NCI-H510A treated with DMSO at 0.1 percent for 48 hours (cell line): ENCODE measurements around the gene PSG2.
"Not testable (repeated sequence)": the region's sequence is repeated elsewhere in the genome, so short reads cannot be mapped to it uniquely, and the experiment has no call there.

Experiments used
- DNase-seq: peaks from one replicate; lab custom pipeline; 2025; lab: John Stamatoyannopoulos, UW

PSG2 gene

DNA sequence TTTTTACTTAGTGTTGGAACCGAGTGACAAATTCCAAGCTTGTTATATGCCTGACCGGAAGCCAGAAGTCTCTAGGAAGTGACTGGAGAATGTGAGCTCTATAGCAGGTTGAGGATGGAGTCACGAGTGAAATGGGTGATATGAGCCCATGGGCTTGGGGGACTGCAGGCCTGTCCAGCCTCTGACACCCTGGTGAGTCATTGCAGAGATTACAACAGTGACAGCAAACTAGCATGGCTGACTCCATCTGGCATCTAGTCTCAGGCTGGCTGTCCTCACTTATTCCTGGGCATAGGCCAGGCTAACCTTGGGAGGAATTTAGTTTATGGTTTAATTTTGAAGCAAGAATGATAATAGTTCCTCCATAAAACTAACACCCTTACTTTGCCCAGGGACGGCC is 4.6 kb downstream of the PSG2 start:
- not testable (repeated sequence) for DNase-seq

- DNase-seq, result not testable (repeated sequence)
These were observed 20.1 kb downstream of the PSG2 start for GRCh38 chr19:43062418-43062817.

DNA sequence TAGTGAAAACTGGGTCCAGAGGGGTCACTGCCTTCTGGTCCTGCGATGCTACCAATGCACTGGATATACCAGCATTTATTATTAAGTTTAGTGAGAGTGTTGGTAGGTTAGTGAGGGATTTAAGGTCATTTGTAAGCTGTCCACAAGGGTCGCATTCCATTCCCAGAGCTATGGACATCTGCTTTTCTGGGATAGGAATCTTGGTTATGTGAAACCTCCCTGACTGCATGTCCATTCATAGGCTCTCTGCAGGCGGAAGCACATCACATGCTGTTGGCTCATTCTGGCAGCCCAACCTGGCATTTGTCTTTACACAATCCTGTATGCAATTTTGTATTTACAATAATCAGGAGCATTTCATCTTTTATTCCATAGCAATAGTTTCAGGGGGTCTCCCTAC is 21.2 kb downstream of the PSG2 start:
- not testable (repeated sequence) for DNase-seq

DNA sequence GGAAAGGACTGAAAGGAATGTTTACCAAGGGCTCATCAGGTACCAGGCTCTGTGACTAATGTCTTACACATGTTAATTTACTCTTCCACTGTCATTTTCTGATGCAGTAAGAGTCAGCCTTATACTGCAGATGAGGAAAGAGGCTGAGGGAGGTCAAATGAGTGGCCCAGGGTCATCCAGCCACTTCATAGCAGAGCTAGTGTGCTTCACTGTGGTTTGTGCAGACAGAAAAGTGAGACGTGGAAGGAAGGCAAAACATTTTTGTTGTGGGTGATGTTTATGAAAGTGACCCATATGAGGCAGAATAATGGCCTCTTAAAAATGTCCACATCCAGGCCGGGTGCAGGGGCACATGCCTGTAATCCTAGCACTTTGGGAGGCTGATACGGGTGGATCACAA is 22.2 kb downstream of the PSG2 start:
- not testable (repeated sequence) for DNase-seq

DNA sequence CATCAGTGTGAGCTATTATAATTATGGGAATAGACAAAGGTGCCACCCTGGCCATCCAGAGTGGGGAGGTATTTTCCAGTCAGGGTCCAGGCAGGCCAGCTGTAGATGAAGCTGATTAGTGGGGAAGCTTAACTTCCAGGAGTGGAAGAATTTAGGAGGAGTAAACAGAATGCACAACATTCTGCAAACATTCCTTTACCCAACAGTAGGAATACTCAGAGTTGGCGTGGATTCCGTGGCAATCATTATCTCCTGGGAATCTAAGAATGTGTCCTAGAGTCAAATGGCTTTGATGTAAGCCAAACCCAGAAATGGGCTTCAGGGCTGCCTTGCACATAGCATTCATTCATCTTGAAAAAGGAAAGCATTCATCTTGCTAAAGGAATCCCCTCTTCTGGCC is 23.0 kb downstream of the PSG2 start:
- DNase-seq, result not testable (repeated sequence)

DNA sequence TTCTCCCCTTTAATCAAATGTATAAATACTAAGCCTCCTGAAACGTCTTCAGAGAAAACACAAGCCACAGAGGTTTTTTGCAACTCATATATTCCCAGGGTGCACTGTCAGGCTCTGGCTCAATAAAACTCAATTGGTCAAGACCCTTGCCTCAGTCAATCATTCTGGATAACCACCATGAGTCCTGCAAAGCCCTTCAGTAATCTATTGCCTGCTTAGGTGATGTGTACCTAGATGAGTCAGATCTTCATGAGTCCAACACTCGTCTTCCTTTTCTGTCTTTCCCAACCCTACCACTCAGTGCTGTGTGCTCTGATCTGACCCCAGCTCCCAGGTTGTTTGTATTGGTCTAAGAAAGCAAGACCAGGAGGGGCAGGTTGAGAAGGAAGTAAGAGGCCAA is 24.1 kb downstream of the PSG2 start:
- DNase-seq, result not testable (repeated sequence)

GRCh38 chr19:43047966-43048365 is 34.5 kb downstream of the PSG2 start:
- DNase-seq, result not testable (repeated sequence)

DNA sequence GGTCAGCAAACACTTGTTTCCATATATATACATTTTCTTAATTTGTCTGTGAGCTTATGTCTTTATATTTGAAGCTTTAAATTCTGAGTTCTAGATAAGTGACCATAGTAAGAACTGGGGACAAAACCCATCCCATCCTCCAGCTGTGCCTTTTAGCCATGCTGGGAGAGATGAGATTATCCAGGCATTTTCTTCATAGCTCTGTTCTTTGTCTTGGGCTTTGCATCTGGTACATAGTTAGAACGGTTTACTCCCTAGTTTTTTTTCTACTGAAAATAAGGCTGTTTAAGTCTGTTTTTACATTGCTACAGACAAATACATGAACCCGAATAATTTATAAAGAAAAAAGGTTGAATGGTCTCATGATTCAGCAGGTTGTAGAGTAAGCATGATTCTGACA is 35.9 kb downstream of the PSG2 start:
- DNase-seq, result not testable (repeated sequence)

- not testable (repeated sequence) for DNase-seq
These were observed 38.9 kb downstream of the PSG2 start for GRCh38 chr19:43043492-43044180.

- not testable (repeated sequence) for DNase-seq
These were observed 50.9 kb downstream of the PSG2 start for GRCh38 chr19:43031645-43032044.

GRCh38 chr19:43028866-43029265 is 53.6 kb downstream of the PSG2 start:
- DNase-seq, result no peak

GRCh38 chr19:43027985-43028384 is 54.5 kb downstream of the PSG2 start:
- DNase-seq, result not testable (repeated sequence)

DNA sequence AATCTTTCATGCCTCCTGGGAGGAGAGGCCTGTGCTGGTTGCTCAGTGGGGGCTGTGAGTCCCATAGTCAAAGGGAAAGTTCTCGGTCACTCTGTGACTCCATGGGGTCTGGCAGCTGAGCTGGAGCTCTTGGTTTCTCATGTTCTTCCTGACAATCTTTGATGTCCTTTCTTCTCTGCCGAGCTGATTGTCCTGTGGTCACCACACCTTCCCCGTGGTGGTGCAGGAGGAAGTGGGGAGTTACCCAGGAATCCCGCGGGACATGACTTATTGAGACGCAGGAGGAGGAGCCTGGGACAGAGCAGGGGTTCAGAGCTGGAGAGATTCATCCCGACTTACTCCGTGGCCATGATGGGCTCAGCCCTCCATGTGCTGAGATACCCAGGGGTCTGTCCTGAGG is 55.4 kb downstream of the PSG2 start:
- not testable (repeated sequence) for DNase-seq

GRCh38 chr19:43026369-43026768 is 56.1 kb downstream of the PSG2 start, which contains the start of gene PSG11:
Gene PSG11, minus strand, starts transcription at chr19:43026469. Its CDS starts 97 bp downstream, at chr19:43026372.
- not testable (repeated sequence) for DNase-seq

GRCh38 chr19:43022098-43022497 is 60.4 kb downstream of the PSG2 start:
- DNase-seq, result not testable (repeated sequence)

DNA sequence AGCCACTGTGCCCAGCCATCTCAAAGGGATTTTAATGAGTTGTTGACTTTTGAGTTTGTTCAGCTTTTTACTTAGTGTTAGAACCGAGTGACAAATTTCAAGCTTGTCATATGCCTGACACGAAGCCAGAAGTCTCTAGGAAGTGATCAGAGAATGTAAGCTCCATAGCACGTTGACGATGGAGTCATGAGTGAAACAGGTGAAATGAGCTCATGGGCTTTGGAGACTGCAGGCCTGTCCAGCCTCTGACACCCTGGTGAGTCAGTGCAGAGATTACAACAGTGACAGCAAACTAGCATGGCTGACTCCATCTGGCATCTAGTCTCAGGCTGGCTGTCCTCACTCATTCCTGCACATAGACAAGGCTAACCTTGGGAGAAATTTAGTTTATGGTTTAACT is 60.9 kb downstream of the PSG2 start:
- not testable (repeated sequence) for DNase-seq

GRCh38 chr19:43019588-43019987 is 62.9 kb downstream of the PSG2 start:
- DNase-seq, result not testable (repeated sequence)
